Thoracic aorta (tissue), 2 donors: ENCODE results near the gene PHLDA1. TPM values are rescaled to one million over a fixed set of nuclear protein-coding genes. Genes with fewer than 3 reads are reported as not detected.

Source experiments
- ATAC-seq: fragments of 150-250 bp; one replicate; pipeline ENCODE4 v1.8.0; 2017; ENCODE audit warnings: low read depth; ENCODE audit not compliant: insufficient number of reproducible peaks, low FRiP score
- DNase-seq: peaks from one replicate; pipeline ENCODE4 v3.0.0-alpha.2; 2020; ENCODE audit warnings: low spot score
- H3K27ac ChIP-seq, 2 donors: fragments of 200-600 bp; sonication (generic); 1 replicate in 1 of 2; 2 replicates in 1 of 2; pipeline ENCODE4 v1.5.1; 2016; ENCODE audit warnings: mild to moderate bottlenecking in 2 of 2, moderate library complexity in 2 of 2
- H3K27me3 ChIP-seq: fragments of 200-600 bp; sonication (generic); replicated peaks from 2 replicates; pipeline ENCODE4 v1.6.0; 2016; ENCODE audit warnings: mild to moderate bottlenecking; ENCODE audit not compliant: insufficient read depth
- H3K36me3 ChIP-seq: fragments of 200-600 bp; sonication (generic); one replicate; pipeline ENCODE4 v1.5.1; 2016
- H3K4me1 ChIP-seq, 2 donors: fragments of 200-600 bp; sonication (generic); 1 replicate in 1 of 2; 2 replicates in 1 of 2; pipeline versions ENCODE4 v1.5.1 to v1.6.0; 2016; ENCODE audit warnings: low read depth in 2 of 2, mild to moderate bottlenecking in 1 of 2; ENCODE audit not compliant: control insufficient read depth in 1 of 2
- H3K4me3 ChIP-seq: fragments of 200-600 bp; sonication (generic); 2 replicates; pipeline ENCODE4 v1.5.1; 2016; ENCODE audit warnings: mild to moderate bottlenecking
- H3K9me3 ChIP-seq: fragments of 200-600 bp; sonication (generic); 2 replicates; pipeline ENCODE4 v1.5.1; 2016
- CTCF ChIP-seq: fragments of 200-600 bp; sonication (generic); IDR thresholded peaks from one replicate; pipeline ENCODE4 v1.5.1; 2019; ENCODE audit warnings: antibody characterized with exemption
- total RNA-seq, 2 donors: library from RNA; depleted of rRNA; stranded (reverse); fragments of >200 nt; gene quantifications; one replicate each; pipeline versions ENCODE4 v1.1.0 to v1.2.3, GENCODE V29; 2016

The PHLDA1 gene
- total RNA-seq, 2 donors from 2014 or later: 27.3 to 35.3 TPM

GRCh38 chr12:76002598-76003354, 28.8 kb downstream of the PHLDA1 start:
- Histone ChIP-seq H3K27me3 (no peaks in the 10 kb centered on the region), H3K36me3 (no peaks in the 10 kb centered on the region), H3K4me1 (no peaks in the 10 kb centered on the region), H3K9me3 (no peaks in the 10 kb centered on the region), H3K27ac (no peak overlapping the region), H3K4me3 (no peak overlapping the region)
- no peak for TF ChIP-seq CTCF
- ATAC-seq: no peak
- DNase-seq: no peak

DNA sequence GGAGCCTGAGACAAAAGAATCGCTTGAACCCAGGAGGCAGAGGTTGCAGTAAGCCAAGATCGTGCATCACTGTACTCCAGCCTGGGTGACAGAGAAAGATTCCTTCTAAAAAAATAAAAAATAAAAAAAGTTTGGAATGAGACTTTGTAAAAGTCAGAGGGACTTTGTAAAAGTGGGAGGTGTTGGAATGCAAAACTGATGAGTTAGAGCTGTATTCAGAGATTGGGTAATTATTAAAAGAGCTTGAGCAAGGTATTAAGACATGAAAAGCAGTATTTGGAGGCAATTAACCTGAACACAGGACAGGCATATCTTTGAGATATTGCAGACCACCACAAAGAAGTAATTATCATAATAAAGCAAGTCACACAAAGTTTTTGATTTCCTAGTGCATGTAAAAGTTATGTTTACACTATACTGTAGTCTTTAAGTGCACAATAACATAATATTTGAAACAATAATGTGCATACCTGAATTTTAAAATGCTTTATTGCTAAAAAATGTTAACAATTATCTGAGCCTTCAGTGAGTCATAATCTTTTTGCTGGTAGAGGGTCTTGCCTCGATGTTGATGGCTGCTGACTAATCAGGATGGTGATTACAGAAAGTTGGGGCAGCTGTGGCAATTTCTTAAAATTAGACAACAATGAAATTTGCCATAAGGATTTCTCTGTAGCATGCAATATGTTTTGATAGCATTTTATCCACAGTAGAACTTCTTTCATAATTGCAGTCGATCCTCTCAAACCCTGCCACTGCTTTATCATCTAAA, 33.1 kb downstream of the PHLDA1 start:
- no peak for DNase-seq
- no peaks in the 10 kb centered on the region for H3K9me3 ChIP-seq
- no peak for ATAC-seq
- peaks cover 0 to 4% of the 10 kb centered on the region in 2 donors for H3K4me1 ChIP-seq
- TF ChIP-seq CTCF: no peak
- H3K27me3 ChIP-seq: no peaks in the 10 kb centered on the region
- H3K4me3 ChIP-seq: no peak overlapping the region
- no peak overlapping the region for H3K27ac ChIP-seq
- no peaks in the 10 kb centered on the region for H3K36me3 ChIP-seq

GRCh38 chr12:75997658-75998057, 33.9 kb downstream of the PHLDA1 start:
- no peak for TF ChIP-seq CTCF
- H3K36me3 ChIP-seq: no peaks in the 10 kb centered on the region
- no peak overlapping the region for H3K4me3 ChIP-seq
- H3K27ac ChIP-seq: no peak overlapping the region
- no peaks in the 10 kb centered on the region for H3K9me3 ChIP-seq
- peaks cover 0 to 4% of the 10 kb centered on the region in 2 donors for H3K4me1 ChIP-seq
- ATAC-seq: no peak
- no peaks in the 10 kb centered on the region for H3K27me3 ChIP-seq
- no peak for DNase-seq

DNA sequence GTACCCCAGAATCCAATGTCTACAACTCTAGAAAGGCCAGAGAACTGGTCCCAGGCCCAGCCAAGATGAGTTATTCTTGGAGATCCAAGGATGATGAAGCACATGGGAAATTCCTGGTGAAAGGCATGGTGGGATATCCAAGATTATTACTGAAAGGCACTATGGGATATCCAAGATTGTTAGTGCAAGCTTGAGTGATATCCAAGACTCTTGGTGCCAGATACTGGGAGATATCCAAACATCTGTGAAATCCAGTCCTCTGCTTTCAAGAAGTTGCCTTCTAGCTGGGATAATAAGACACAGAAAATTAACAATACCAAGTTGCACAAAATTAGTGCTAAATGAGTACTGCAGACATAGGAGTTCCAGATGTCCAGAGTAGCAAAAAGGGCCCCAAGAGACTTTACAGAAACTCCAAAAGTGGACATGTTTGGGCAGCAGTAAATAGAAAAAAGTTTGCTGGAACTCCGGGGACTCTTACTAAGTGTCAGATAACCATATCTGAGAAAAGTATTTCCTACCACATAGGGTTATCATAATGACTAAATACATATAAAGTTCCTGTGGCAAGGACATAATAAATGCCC, 34.6 kb downstream of the PHLDA1 start:
- no peak for DNase-seq
- Histone ChIP-seq H3K4me1 (peaks cover 0 to 4% of the 10 kb centered on the region in 2 donors), H3K4me3 (no peak overlapping the region), H3K27me3 (no peaks in the 10 kb centered on the region), H3K36me3 (no peaks in the 10 kb centered on the region), H3K9me3 (no peaks in the 10 kb centered on the region), H3K27ac (no peak overlapping the region)
- TF ChIP-seq CTCF: no peak
- no peak for ATAC-seq

DNA sequence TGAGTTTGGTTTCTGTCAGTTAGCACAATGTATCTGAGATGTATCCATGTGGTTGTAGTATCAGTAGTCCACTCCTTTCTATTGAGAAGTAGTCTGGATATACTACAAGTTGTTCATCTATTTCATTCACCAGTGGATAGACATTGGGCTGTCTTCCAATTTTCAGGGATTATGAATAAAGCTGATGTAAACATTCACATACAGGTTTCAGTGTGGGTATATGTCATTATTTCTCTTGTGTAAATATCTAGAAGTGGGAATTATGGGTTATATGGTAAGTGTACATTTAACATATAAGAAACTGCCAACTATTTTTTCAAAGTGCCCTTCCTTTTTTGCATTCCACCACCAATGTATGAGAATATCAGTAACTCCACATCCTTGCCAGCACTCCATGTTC, 35.9 kb downstream of the PHLDA1 start:
- no peak for ATAC-seq
- H3K4me3 ChIP-seq: no peak overlapping the region
- no peak for TF ChIP-seq CTCF

More for the DNA sequence above, 35.9 kb downstream of the PHLDA1 start:
- H3K9me3 ChIP-seq: no peaks in the 10 kb centered on the region
- no peaks in the 10 kb centered on the region for H3K27me3 ChIP-seq
- no peak overlapping the region for H3K27ac ChIP-seq
- DNase-seq: no peak
- no peaks in the 10 kb centered on the region for H3K36me3 ChIP-seq
- H3K4me1 ChIP-seq: peaks cover 0 to 4% of the 10 kb centered on the region in 2 donors
